Stimulated activated CD4-positive, alpha-beta T cell treated with anti-CD3 and anti-CD28 coated beads, Interleukin-4, amount 100 ng/mL, for 4 hours (primary cell): ENCODE data around the gene CD300H.
"Not testable (repeated sequence)": the region's sequence is repeated elsewhere in the genome, so short reads cannot be mapped to it uniquely, and the experiment has no call there.

Experiments
- DNase-seq, 2 experiments: peaks; one replicate each; pipeline ENCODE4 v3.0.0-alpha.2; 2020

The CD300H gene

GRCh38 chr17:74584292-74585060 is 17.2 kb upstream of the CD300H start:
- DNase-seq = no peak

- DNase-seq = no peak
Measured at GRCh38 chr17:74582633-74583032, 15.3 kb upstream of the CD300H start.

- no peak for DNase-seq
Measured at GRCh38 chr17:74579900-74580299, 12.6 kb upstream of the CD300H start.

GRCh38 chr17:74578979-74579378 is 11.7 kb upstream of the CD300H start:
- no peak for DNase-seq

GRCh38 chr17:74574489-74575142 is 7.3 kb upstream of the CD300H start:
- no peak for DNase-seq

GRCh38 chr17:74573635-74574034 is 6.3 kb upstream of the CD300H start:
- DNase-seq = not testable (repeated sequence)

- no peak for DNase-seq
Measured at GRCh38 chr17:74573169-74573568, 5.9 kb upstream of the CD300H start.

- DNase-seq = no peak
Measured at GRCh38 chr17:74571621-74572270, 4.4 kb upstream of the CD300H start.

- DNase-seq = no peak
Measured at GRCh38 chr17:74569020-74570003, 2.0 kb upstream of the CD300H start.

GRCh38 chr17:74568106-74568873 is 981 bp upstream of the CD300H start:
- no peak for DNase-seq

- no peak for DNase-seq
Measured at GRCh38 chr17:74566132-74566753, 1.1 kb downstream of the CD300H start.

GRCh38 chr17:74565126-74565525 is 2.2 kb downstream of the CD300H start:
- DNase-seq = no peak

- no peak for DNase-seq
Measured at GRCh38 chr17:74563358-74563757, 4.0 kb downstream of the CD300H start.

GRCh38 chr17:74561586-74561985 is 5.7 kb downstream of the CD300H start:
- no peak for DNase-seq

GRCh38 chr17:74558882-74559519 is 8.3 kb downstream of the CD300H start:
- no peak for DNase-seq

- DNase-seq = not testable (repeated sequence)
Measured at GRCh38 chr17:74558402-74558801, 8.9 kb downstream of the CD300H start.

GRCh38 chr17:74555427-74555940 is 11.8 kb downstream of the CD300H start:
- no peak for DNase-seq

- DNase-seq = no peak
Measured at GRCh38 chr17:74554909-74555308, 12.4 kb downstream of the CD300H start.

- DNase-seq = no peak
Measured at GRCh38 chr17:74552037-74552436, 15.3 kb downstream of the CD300H start.

GRCh38 chr17:74550602-74551001 is 16.7 kb downstream of the CD300H start:
- no peak for DNase-seq

- no peak for DNase-seq
Measured at GRCh38 chr17:74549343-74549742, 18.0 kb downstream of the CD300H start.
